Brain microvascular endothelial cell (primary cell): ENCODE measurements around the gene BRME1.

ENCODE experiments used
- DNase-seq: peaks from one replicate; pipeline ENCODE4 v3.0.0-alpha.2; 2020
- H3K27ac ChIP-seq: fragments of 250-450 bp; sonication (Bioruptor Pico); 2 replicates; pipeline ENCODE4 v1.5.1; 2020; ENCODE audit warnings: mild to moderate bottlenecking, moderate library complexity
- H3K27me3 ChIP-seq: fragments of 250-450 bp; sonication (Bioruptor Pico); replicated peaks from 2 replicates; pipeline ENCODE4 v1.5.1; 2020; ENCODE audit warnings: mild to moderate bottlenecking
- H3K36me3 ChIP-seq: fragments of 250-450 bp; sonication (Bioruptor Pico); replicated peaks from 2 replicates; pipeline ENCODE4 v1.5.1; 2020; ENCODE audit warnings: mild to moderate bottlenecking
- H3K4me3 ChIP-seq: 2 replicates; pipeline ENCODE4 v1.5.1; 2011; ENCODE audit warnings: low read depth, mild to moderate bottlenecking, control low read depth, low read length, moderate library complexity
- CTCF ChIP-seq: IDR thresholded peaks from 2 replicates; pipeline ENCODE4 v1.5.1; 2011; ENCODE audit warnings: low read depth, mild to moderate bottlenecking, moderate library complexity, low read length, control low read depth, inconsistent platforms; ENCODE audit errors: missing control alignments
- in situ Hi-C: cut with HindIII; loops from 2 replicates; pipeline ENCODE4 v1.10.0; 2017; ENCODE audit warnings: low sequenced_read_pairs, low pct_ligation_motif_present

The BRME1 gene

GRCh38 chr19:13951043-13951442 is 45.1 kb upstream of the BRME1 start:
- H3K27me3 ChIP-seq = no peaks in the 10 kb centered on the region
- no peak overlapping the region for H3K27ac ChIP-seq
- no peak for TF ChIP-seq CTCF
- peaks cover 15% of the 10 kb centered on the region for H3K36me3 ChIP-seq
- DNase-seq = no peak
- H3K4me3 ChIP-seq = no peak overlapping the region
- in situ Hi-C loops = no loop called here

- DNase-seq = no peak
- no peaks in the 10 kb centered on the region for H3K27me3 ChIP-seq
- no peaks in the 10 kb centered on the region for H3K36me3 ChIP-seq
- no peak for TF ChIP-seq CTCF
- no peak overlapping the region for H3K4me3 ChIP-seq
- H3K27ac ChIP-seq = no peak overlapping the region
- in situ Hi-C loops = no loop called here
Measured at GRCh38 chr19:13946414-13946813, 40.5 kb upstream of the BRME1 start.

- no peak for DNase-seq
- no peak overlapping the region for H3K27ac ChIP-seq
- no peaks in the 10 kb centered on the region for H3K27me3 ChIP-seq
- no peak overlapping the region for H3K4me3 ChIP-seq
- in situ Hi-C loops = no loop called here
- TF ChIP-seq CTCF = no peak
- H3K36me3 ChIP-seq = no peaks in the 10 kb centered on the region
Measured at GRCh38 chr19:13942023-13942684, 36.2 kb upstream of the BRME1 start.

GRCh38 chr19:13938301-13939064 is 32.6 kb upstream of the BRME1 start, which contains the start of gene PODNL1:
PODNL1 (minus strand) TSS chr19:13938417; CDS start chr19:13938181, 236 bp downstream.
- peak; percentile 20 for DNase-seq
- no peak for TF ChIP-seq CTCF
- in situ Hi-C loops = no loop called here
- Histone ChIP-seq H3K27ac (no peak within 1 kb of the TSS), H3K36me3 (no peaks in the 10 kb centered on the region), H3K27me3 (no peaks in the 10 kb centered on the region), H3K4me3 (peak within 1 kb of the TSS; percentile 57)

- DNase-seq = no peak
- no peak for TF ChIP-seq CTCF
- no peaks in the 10 kb centered on the region for H3K27me3 ChIP-seq
- no peak overlapping the region for H3K27ac ChIP-seq
- in situ Hi-C loops = no loop called here
- H3K36me3 ChIP-seq = no peaks in the 10 kb centered on the region
- peak overlapping the region; percentile 57 for H3K4me3 ChIP-seq
Measured at GRCh38 chr19:13937479-13938300, 31.8 kb upstream of the BRME1 start.
